ENCODE measurements around the gene MICAL2. TPM values are rescaled to one million over a fixed set of nuclear protein-coding genes. Genes with fewer than 3 reads are reported as not detected.

MICAL2 gene
- polyA plus RNA-seq, 1 experiment = 135 TPM

GRCh38 chr11:12266943-12267342 is 156.6 kb downstream of the MICAL2 start:
- CTCF ChIA-PET = interaction anchor here (2.1 kb wide), 1 partner anchor 219 kb away, joined by 6 read pairs; no protein-coding TSS in a partner anchor
- Histone ChIP-seq H3K27me3 (ENCODE audit: control insufficient read depth, insufficient read depth, low read length) (no peaks in the 10 kb centered on the region), H3K36me3 (ENCODE audit: control insufficient read depth, insufficient read depth, low read length) (peaks cover 4% of the 10 kb centered on the region), H3K4me3 (ENCODE audit: low read depth, low read length) (no peak overlapping the region)
- POLR2A ChIA-PET = no interaction called here
- no peak for TF ChIP-seq CTCF (IDR thresholded peaks at IDR 0.05; ENCODE audit: insufficient read depth, low read depth, low read length)
- no peak for DNase-seq (ENCODE audit: low read depth)

GRCh38 chr11:12267921-12268320 is 157.5 kb downstream of the MICAL2 start:
- ChIA-PET CTCF (interaction anchor here (2.1 kb wide), 1 partner anchor 220 kb away, joined by 6 read pairs; no protein-coding TSS in a partner anchor), POLR2A (no interaction called here)

GRCh38 chr11:12269104-12269441 is 158.7 kb downstream of the MICAL2 start:
- CTCF ChIA-PET = interaction anchor here (0.6 to 1.2 kb wide), 5 partner anchors 18 to 337 kb away, joined by 3 to 4 read pairs (median 3); no protein-coding TSS in a partner anchor
- TF ChIP-seq CTCF (IDR thresholded peaks at IDR 0.05; ENCODE audit: insufficient read depth, low read depth, low read length) = no peak
- H3K36me3 ChIP-seq (ENCODE audit: control insufficient read depth, insufficient read depth, low read length) = no peaks in the 10 kb centered on the region
- no peaks in the 10 kb centered on the region for H3K27me3 ChIP-seq (ENCODE audit: control insufficient read depth, insufficient read depth, low read length)
- DNase-seq (ENCODE audit: low read depth) = no peak
- POLR2A ChIA-PET = no interaction called here
- no peak overlapping the region for H3K4me3 ChIP-seq (ENCODE audit: low read depth, low read length)

More at GRCh38 chr11:12267921-12268320, 157.5 kb downstream of the MICAL2 start:
- Histone ChIP-seq H3K27me3 (ENCODE audit: control insufficient read depth, insufficient read depth, low read length) (no peaks in the 10 kb centered on the region), H3K36me3 (ENCODE audit: control insufficient read depth, insufficient read depth, low read length) (peaks cover 4% of the 10 kb centered on the region), H3K4me3 (ENCODE audit: low read depth, low read length) (no peak overlapping the region)
- DNase-seq (ENCODE audit: low read depth) = no peak
- TF ChIP-seq CTCF (IDR thresholded peaks at IDR 0.05; ENCODE audit: insufficient read depth, low read depth, low read length) = no peak

GRCh38 chr11:12269446-12270214 is 159.2 kb downstream of the MICAL2 start:
- DNase-seq (ENCODE audit: low read depth) = no peak
- H3K27me3 ChIP-seq (ENCODE audit: control insufficient read depth, insufficient read depth, low read length) = no peaks in the 10 kb centered on the region
- no peak overlapping the region for H3K4me3 ChIP-seq (ENCODE audit: low read depth, low read length)
- CTCF ChIA-PET = interaction anchor here (0.6 to 1.5 kb wide), 7 partner anchors 11 to 338 kb away, joined by 3 to 9 read pairs (median 3); no protein-coding TSS in a partner anchor
- POLR2A ChIA-PET = no interaction called here
- H3K36me3 ChIP-seq (ENCODE audit: control insufficient read depth, insufficient read depth, low read length) = no peaks in the 10 kb centered on the region
- TF ChIP-seq CTCF (IDR thresholded peaks at IDR 0.05; ENCODE audit: insufficient read depth, low read depth, low read length) = no peak

GRCh38 chr11:12270215-12270797 is 159.9 kb downstream of the MICAL2 start:
- DNase-seq (ENCODE audit: low read depth) = no peak
- ChIA-PET CTCF (interaction anchor here (0.9 to 1.5 kb wide), 3 partner anchors 11 to 226 kb away, joined by 3 to 9 read pairs (median 3); no protein-coding TSS in a partner anchor), POLR2A (no interaction called here)

More at GRCh38 chr11:12270215-12270797, 159.9 kb downstream of the MICAL2 start:
- no peak for TF ChIP-seq CTCF (IDR thresholded peaks at IDR 0.05; ENCODE audit: insufficient read depth, low read depth, low read length)
- H3K4me3 ChIP-seq (ENCODE audit: low read depth, low read length) = no peak overlapping the region
- no peaks in the 10 kb centered on the region for H3K36me3 ChIP-seq (ENCODE audit: control insufficient read depth, insufficient read depth, low read length)
- H3K27me3 ChIP-seq (ENCODE audit: control insufficient read depth, insufficient read depth, low read length) = no peaks in the 10 kb centered on the region

Data from BJ (cell line).